ENCODE data around the gene CCSER1.

GRCh38 chr4:90960433-90960832 is 833.2 kb downstream of the CCSER1 start:
- TF ChIP-seq CTCF (IDR thresholded peaks at IDR 0.05) (no peak), EP300 (IDR thresholded peaks at IDR 0.05) (no peak)
